ENCODE measurements around the gene ATN1. TPM values are rescaled to one million over a fixed set of nuclear protein-coding genes. Genes with fewer than 3 reads are reported as not detected.
A peak's percentile ranks its signal among the peaks of the same experiment; 100 is the strongest.
"Not testable (repeated sequence)": the region's sequence is repeated elsewhere in the genome, so short reads cannot be mapped to it uniquely, and the experiment has no call there.

ATN1 gene, protein sequence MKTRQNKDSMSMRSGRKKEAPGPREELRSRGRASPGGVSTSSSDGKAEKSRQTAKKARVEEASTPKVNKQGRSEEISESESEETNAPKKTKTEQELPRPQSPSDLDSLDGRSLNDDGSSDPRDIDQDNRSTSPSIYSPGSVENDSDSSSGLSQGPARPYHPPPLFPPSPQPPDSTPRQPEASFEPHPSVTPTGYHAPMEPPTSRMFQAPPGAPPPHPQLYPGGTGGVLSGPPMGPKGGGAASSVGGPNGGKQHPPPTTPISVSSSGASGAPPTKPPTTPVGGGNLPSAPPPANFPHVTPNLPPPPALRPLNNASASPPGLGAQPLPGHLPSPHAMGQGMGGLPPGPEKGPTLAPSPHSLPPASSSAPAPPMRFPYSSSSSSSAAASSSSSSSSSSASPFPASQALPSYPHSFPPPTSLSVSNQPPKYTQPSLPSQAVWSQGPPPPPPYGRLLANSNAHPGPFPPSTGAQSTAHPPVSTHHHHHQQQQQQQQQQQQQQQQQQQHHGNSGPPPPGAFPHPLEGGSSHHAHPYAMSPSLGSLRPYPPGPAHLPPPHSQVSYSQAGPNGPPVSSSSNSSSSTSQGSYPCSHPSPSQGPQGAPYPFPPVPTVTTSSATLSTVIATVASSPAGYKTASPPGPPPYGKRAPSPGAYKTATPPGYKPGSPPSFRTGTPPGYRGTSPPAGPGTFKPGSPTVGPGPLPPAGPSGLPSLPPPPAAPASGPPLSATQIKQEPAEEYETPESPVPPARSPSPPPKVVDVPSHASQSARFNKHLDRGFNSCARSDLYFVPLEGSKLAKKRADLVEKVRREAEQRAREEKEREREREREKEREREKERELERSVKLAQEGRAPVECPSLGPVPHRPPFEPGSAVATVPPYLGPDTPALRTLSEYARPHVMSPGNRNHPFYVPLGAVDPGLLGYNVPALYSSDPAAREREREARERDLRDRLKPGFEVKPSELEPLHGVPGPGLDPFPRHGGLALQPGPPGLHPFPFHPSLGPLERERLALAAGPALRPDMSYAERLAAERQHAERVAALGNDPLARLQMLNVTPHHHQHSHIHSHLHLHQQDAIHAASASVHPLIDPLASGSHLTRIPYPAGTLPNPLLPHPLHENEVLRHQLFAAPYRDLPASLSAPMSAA (N-terminal part only)
- total RNA-seq: 10 to 100 TPM; 29.9 to 73.5 TPM

DNA sequence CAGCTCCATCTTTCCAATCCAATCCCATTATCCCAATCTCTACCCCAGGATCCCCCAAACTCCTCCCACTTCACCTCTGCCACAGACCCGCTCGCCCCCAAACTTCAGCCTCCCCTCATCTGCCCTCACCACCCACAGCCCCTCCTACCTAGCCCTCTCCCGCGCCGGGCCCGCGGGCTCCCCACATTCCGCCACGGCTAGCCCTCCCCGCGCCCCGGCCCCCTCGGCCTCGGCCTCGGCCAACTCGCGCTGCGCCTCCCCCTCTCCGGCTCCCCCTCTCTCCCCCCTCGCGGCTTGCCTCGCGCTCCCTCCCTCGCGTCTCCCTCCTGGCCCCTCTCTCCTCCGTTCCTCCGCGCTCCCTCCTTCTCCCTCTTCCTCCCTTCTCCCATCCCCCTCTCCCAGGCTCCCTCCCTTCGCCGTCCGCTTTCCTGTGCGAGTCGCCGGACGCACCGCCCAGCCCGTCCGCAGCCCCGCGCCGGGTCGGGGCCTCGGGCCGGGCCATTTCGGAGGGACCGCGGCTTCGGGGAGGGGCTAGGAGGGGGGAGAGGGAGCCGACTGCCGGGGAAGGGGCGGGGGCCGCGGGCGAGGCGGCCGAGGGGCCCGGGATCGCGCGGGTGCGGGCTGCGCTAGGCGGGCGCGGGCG, at the start of gene ATN1:
Gene ATN1 (plus strand): TSS at position 581 of the 643 bp plus-strand sequence. CDS start 6,043 bp downstream, outside the sequence.
- DNase-seq (ENCODE audit: low spot score in 2 of 2) (peak in 1 of 2 donors; percentile 43), ATAC-seq (peak; percentile 42 to 45)
- Mint-ChIP-seq H3K9me3 (no peaks in the 10 kb centered on the region), H3K36me3 (peaks cover 5 to 6% of the 10 kb centered on the region in 2 donors), H3K27ac (peak within 1 kb of the TSS; percentile 92 to 94)

GRCh38 chr12:6879824-6880223, 47.9 kb upstream of the ATN1 start:
- DNase-seq (ENCODE audit: low spot score in 2 of 2); H3K27ac Mint-ChIP-seq; ATAC-seq; H3K9me3 Mint-ChIP-seq: not testable (repeated sequence)
- H3K36me3 Mint-ChIP-seq: peaks cover 12 to 23% of the 10 kb centered on the region in 2 donors

DNA sequence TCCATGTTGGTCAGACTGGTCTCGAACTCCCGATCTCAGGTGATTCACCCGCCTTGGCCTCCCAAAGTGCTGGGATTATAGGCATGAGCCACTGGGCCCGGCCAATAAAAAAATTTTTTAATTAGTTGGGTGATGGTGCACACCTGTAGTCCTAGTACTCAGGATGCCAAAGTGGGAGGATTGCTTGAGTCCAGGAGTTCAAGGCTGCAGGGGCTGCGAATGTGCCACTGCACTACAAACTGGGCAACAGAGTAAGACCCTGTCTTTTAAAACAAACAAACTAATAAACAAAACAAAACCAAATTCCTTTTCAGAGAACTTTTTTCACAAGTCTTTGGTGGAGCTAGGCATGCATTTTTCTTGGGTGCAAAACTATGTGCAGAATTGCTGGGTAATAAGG, 44.5 kb upstream of the ATN1 start:
- Mint-ChIP-seq H3K27ac (no peak overlapping the region), H3K9me3 (no peaks in the 10 kb centered on the region), H3K36me3 (peaks cover 0 to 8% of the 10 kb centered on the region in 2 donors)
- DNase-seq (ENCODE audit: low spot score in 2 of 2) (no peak), ATAC-seq (no peak)

DNA sequence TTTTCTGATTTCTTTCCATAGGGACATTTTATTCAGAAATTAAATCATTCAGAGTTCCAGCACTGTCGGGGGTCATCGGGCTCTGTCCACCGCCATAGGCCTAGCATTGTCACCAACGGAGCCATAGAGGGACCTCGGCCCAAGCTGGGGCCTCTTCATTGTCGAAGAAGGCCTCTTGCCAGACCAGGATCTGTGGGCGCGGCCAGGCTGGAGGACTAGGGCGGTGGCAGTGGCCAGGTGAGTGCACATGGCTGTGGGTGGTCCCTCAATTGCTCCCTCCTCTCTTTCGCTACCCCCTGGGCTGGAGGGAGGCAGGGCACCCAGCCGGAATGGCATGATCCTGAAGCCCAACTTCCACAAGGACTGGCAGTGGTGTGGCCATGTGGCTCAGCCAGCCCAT, 44.1 kb upstream of the ATN1 start:
- H3K27ac Mint-ChIP-seq: no peak overlapping the region
- peaks cover 0 to 8% of the 10 kb centered on the region in 2 donors for H3K36me3 Mint-ChIP-seq
- H3K9me3 Mint-ChIP-seq: no peaks in the 10 kb centered on the region
- no peak for ATAC-seq
- no peak for DNase-seq (ENCODE audit: low spot score in 2 of 2)

- no peaks in the 10 kb centered on the region for H3K9me3 Mint-ChIP-seq
- no peak for DNase-seq (ENCODE audit: low spot score in 2 of 2)
- H3K27ac Mint-ChIP-seq: peak overlapping the region in 1 of 2 donors; percentile 48
- peaks cover 0 to 8% of the 10 kb centered on the region in 2 donors for H3K36me3 Mint-ChIP-seq
- no peak for ATAC-seq
Observed at GRCh38 chr12:6884539-6884938, 43.2 kb upstream of the ATN1 start.

DNA sequence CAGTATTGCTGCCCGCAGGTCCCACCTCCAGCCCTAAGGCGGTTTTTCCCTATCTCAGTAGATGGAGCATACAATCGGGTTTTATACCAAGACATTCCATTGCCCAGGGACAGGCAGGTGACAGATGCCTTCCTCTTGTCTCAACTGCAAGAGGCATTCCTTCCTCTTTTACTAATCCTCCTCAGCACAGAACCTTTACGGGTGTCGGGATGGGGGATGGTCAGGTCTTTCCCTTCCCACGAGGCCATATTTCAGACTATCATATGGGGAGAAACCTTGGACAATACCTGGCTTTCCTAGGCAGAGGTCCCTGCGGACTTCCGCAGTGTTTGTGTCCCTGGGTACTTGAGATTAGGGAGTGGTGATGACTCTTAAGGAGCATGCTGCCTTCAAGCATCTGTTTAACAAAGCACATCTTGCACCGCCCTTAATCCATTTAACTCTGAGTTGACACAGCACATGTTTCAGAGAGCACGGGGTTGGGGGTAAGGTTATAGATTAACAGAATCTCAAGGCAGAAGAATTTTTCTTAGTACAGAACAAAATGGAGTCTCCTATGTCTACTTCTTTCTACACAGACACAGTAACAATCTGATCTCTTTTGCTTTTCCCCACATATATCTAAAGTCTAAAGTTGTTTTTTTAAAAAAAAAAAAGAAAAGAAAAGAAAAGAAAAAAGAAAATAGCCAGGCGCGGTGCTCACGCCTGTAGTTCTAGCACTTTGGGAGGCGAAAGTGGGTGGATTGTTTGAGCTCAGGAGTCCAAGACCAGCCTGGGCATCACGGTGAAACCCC, 41.4 kb upstream of the ATN1 start:
- not testable (repeated sequence) for DNase-seq (ENCODE audit: low spot score in 2 of 2); H3K27ac Mint-ChIP-seq; ATAC-seq; H3K9me3 Mint-ChIP-seq; H3K36me3 Mint-ChIP-seq

DNA sequence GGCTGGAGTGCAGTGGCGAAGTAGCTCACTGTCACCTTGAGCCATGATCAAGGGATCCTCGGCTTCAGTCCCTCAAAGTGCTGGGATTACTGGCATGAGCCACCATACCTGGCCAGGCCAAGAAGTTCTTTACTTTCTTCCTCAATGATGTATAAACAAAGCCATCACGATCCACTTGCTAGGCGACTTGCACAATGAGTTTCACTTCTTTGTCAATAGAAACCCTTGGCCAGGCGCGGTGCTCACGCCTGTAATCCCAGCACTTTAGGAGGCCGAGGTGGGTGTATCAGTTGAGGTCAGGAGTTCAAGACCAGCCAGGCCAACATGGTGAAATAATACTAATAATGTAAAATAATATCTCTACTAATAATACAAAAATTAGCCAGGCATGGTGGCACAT, 40.3 kb upstream of the ATN1 start:
- H3K9me3 Mint-ChIP-seq: no peaks in the 10 kb centered on the region
- ATAC-seq (no peak), DNase-seq (ENCODE audit: low spot score in 2 of 2) (no peak)
- peaks cover 0 to 8% of the 10 kb centered on the region in 2 donors for H3K36me3 Mint-ChIP-seq
- H3K27ac Mint-ChIP-seq: no peak overlapping the region

- H3K9me3 Mint-ChIP-seq: no peaks in the 10 kb centered on the region
- ATAC-seq: no peak
- no peak overlapping the region for H3K27ac Mint-ChIP-seq
- H3K36me3 Mint-ChIP-seq: peaks cover 0 to 8% of the 10 kb centered on the region in 2 donors
- no peak for DNase-seq (ENCODE audit: low spot score in 2 of 2)
Observed at GRCh38 chr12:6888360-6888759, 39.4 kb upstream of the ATN1 start.

DNA sequence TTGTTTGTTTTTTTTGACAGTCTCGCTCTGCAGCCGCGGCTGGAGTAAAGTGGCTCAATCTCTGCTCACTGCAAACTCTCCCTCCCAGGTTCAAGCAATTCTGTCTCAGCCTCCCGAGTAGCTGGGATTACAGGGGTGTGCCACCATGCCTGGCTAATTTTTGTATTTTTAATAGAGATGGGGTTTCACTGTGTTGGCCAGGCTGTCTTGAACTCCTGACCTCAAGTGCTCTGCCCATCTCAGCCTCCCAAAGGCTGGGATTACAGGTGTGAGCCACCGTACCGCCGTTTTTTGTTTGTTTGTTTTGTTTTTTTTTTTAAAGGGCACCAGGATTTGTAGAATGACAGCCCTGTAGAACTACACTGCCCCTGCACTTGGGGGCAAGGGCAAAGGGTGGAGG, 39.0 kb upstream of the ATN1 start:
- ATAC-seq; H3K36me3 Mint-ChIP-seq; H3K27ac Mint-ChIP-seq; DNase-seq (ENCODE audit: low spot score in 2 of 2); H3K9me3 Mint-ChIP-seq: not testable (repeated sequence)

DNA sequence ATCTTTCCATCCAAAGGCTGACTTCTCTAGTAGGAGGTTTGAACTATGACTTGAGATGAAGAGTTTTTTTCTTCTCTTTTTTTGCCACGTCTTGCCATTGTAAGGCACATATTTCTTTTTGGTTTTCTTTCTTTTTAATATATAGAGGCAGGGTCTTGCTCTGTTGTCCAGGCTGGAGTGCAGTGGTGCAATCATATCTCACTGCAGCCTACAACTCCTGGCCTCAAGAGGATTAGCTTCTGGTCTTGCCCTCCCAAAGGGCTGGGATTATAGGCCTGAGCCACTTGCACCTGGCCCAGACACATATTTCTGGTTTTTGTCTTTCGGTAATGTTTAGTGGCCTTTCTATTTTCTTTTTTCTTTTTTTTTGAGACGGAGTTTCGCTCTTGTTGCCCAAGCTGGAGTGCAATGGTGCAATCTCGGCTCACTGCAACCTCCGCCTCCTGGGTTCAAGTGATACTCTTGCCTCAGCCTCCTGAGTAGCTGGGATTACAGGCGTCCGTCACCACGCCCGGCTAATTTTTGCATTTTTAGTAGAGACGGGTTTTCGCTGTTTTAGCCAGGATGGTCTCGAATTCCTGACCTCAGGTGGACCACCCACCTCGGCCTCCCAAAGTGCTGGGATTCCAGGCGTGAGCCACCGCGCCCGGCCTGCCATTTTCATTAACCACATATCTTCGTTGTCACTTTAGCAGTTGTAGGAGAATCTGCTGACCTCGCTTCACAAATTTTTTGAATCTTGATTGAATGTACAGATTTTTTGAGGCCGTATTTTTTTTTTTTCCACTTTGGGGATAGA, 37.8 kb upstream of the ATN1 start:
- H3K27ac Mint-ChIP-seq: peak overlapping the region; percentile 74 to 90
- not testable (repeated sequence) for H3K9me3 Mint-ChIP-seq; ATAC-seq; H3K36me3 Mint-ChIP-seq; DNase-seq (ENCODE audit: low spot score in 2 of 2)

DNA sequence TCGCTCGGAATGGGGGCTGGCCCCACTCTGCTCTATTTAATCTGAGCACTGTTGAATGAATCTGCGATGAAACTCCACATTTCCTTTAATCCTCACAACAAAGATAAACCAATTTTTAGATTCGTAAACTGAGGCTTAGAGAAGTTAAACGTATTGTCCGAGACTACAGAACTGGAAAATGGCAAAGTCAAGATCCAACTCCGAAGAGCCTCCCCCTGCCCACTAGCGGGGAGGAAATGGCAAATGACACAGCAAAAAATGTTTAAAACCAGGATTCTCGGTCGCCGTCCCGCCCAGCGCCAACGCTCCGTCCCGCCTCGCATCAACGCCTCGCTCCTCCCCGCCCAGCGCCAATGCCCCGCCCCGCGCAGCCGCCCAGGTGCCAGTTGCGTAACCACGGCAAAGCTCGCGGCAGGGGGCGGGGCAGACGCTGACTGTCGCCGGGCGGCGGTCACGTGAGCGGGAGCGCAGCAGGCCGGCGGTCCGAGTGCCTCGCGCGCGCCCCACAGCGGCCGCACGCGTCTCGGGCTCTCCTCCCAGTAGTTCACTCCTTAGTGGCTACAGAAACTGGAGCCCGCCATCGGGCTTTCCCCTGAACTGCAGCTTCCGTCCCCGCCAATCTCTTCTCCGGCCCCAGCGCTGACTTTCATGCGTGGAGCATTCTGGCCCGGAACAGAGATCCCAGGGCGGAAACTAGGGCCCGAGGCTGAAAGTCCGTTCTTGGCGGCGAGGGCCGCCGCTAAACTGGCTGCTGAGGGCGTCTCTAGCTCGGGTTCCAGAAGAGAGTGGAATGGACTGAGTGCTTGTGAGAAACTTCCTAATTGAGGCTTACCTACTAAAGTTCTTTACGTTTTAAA, 36.7 kb upstream of the ATN1 start:
- no peaks in the 10 kb centered on the region for H3K36me3 Mint-ChIP-seq
- ATAC-seq (peak; percentile 95 to 96), DNase-seq (ENCODE audit: low spot score in 2 of 2) (peak; percentile 99)
- no peaks in the 10 kb centered on the region for H3K9me3 Mint-ChIP-seq
- H3K27ac Mint-ChIP-seq: peak overlapping the region; percentile 89 to 90

DNA sequence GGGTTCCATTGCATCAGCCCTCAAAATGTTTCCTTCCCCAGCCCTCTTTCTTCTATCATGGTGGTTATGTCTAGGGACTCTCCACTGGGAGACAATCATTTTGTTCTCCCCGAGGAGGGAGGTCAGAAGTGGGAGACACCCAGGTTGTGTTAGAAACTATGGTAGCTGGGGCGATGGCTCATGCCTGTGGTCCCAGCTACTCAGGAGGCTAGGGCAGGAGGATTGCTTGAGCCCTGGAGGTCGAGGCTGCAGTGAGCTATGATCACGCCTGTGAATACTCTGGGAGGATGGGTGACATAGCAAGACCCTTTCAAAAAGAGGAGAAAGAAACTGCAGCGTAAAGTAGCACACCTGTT, 36.1 kb upstream of the ATN1 start:
- DNase-seq (ENCODE audit: low spot score in 2 of 2) (peak in 1 of 2 donors; percentile 10), ATAC-seq (peak; percentile 3 to 47)
- H3K36me3 Mint-ChIP-seq: no peaks in the 10 kb centered on the region
- peak overlapping the region; percentile 89 to 90 for H3K27ac Mint-ChIP-seq
- H3K9me3 Mint-ChIP-seq: no peaks in the 10 kb centered on the region

DNA sequence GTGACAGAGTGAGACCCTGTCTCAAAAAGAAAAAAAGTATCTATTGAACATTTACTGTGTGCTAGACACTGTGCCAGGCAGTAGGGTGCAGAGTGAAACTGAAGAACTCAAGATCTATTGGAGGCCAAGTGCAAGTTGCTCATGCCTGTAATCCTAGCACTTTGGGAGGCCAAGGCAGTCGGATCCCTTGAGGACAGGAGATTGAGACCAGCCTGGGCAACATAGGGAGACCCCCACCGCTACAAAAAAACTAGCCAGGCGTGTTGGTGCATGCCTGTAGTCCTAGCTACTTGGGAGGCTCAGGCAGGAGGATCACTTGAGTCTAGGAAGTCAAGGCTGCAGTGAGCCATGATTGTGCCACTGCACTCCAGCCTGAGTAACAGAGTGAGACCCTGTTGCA, 35.1 kb upstream of the ATN1 start:
- not testable (repeated sequence) for DNase-seq (ENCODE audit: low spot score in 2 of 2); H3K9me3 Mint-ChIP-seq; H3K36me3 Mint-ChIP-seq; ATAC-seq
- H3K27ac Mint-ChIP-seq: peak overlapping the region in 1 of 2 donors; percentile 90

- H3K9me3 Mint-ChIP-seq: no peaks in the 10 kb centered on the region
- no peak overlapping the region for H3K27ac Mint-ChIP-seq
- no peak for ATAC-seq
- H3K36me3 Mint-ChIP-seq: no peaks in the 10 kb centered on the region
- DNase-seq (ENCODE audit: low spot score in 2 of 2): no peak
Observed at GRCh38 chr12:6894321-6894720, 33.4 kb upstream of the ATN1 start.
